Calu3 (cell line): ENCODE measurements around the gene CDC27. TPM values are rescaled to one million over a fixed set of nuclear protein-coding genes. Genes with fewer than 3 reads are reported as not detected.
"Not testable (repeated sequence)": the region's sequence is repeated elsewhere in the genome, so short reads cannot be mapped to it uniquely, and the experiment has no call there.

ENCODE experiments used
- BruUV-seq: library from RNA; stranded (reverse); fragments of 400-500 nt; replicated peaks from 2 replicates; lab custom pipeline; 2021; lab: Mats Ljungman, UMichigan
- CTCF ChIA-PET: fragments of 300-600 bp; sonication (Branson Sonifier 250); formaldehyde crosslinking; loops from one replicate; lab custom pipeline; 2022; ENCODE audit warnings: antibody characterized with exemption; lab: Charles Lee
- DNase-seq: peaks from one replicate; pipeline ENCODE4 v3.0.0; 2022
- H3K27ac Mint-ChIP-seq: one replicate; pipeline ENCODE4 v1.8.0; 2022; ENCODE audit warnings: mixed read lengths; ENCODE audit not compliant: unreplicated experiment
- H3K27me3 Mint-ChIP-seq: one replicate; pipeline ENCODE4 v1.8.0; 2022; ENCODE audit warnings: mixed read lengths; ENCODE audit not compliant: unreplicated experiment
- H3K36me3 Mint-ChIP-seq: one replicate; pipeline ENCODE4 v1.8.0; 2022; ENCODE audit warnings: mild to moderate bottlenecking, moderate library complexity, mixed read lengths; ENCODE audit not compliant: insufficient read depth, unreplicated experiment
- H3K4me1 Mint-ChIP-seq: one replicate; pipeline ENCODE4 v1.8.0; 2022; ENCODE audit warnings: mild to moderate bottlenecking, low read depth, mixed read lengths; ENCODE audit not compliant: unreplicated experiment
- H3K4me3 Mint-ChIP-seq: one replicate; pipeline ENCODE4 v1.8.0; 2022; ENCODE audit warnings: mild to moderate bottlenecking, low read depth, moderate library complexity, mixed read lengths; ENCODE audit not compliant: unreplicated experiment
- H3K9me3 Mint-ChIP-seq: one replicate; pipeline ENCODE4 v1.8.0; 2022; ENCODE audit warnings: low read depth, mixed read lengths; ENCODE audit not compliant: unreplicated experiment
- intact Hi-C: fragments of 100-400 bp; cut with micrococcal nuclease; formaldehyde crosslinking; loops from one replicate; pipeline ENCODE4 v1.10.0; 2022; ENCODE audit not compliant: unreplicated experiment
- total RNA-seq: library from RNA; stranded (reverse); gene quantifications from 2 replicates; pipeline ENCODE4 v1.2.3, GENCODE V29; 2022
- TF ChIP-seq, protein P1 (sequence below): fragments of 200-600 bp; IDR thresholded peaks from one replicate; pipeline ENCODE4 v1.8.0; 2022; ENCODE audit warnings: antibody characterized with exemption; ENCODE audit not compliant: unreplicated experiment

Gene CDC27
- total RNA-seq, 1 experiment from 2014 or later: 132 TPM

DNA sequence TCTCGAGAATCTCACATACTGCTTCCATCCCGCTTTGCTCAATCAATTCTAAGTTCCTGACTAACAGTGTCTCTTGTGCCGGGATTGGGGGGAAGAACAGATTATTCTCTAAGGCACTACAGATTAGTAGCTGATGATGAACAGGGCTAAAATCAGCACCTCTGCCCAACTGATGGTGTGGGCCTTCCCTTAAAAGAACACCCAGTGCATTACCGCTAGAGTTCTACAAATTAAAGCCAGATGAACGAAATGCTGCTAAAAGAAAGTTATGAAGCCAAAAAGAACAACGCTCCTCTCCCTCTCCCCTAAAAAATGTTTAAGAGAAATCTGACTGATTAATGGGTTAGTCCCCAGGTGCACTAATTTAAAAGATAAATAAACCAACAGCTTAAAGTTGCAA, 4.4 kb downstream of the CDC27 start:
- intact Hi-C loops: no loop called here
- Mint-ChIP-seq H3K4me1 (peaks cover 23% of the 10 kb centered on the region), H3K27ac (no peak overlapping the region), H3K27me3 (no peaks in the 10 kb centered on the region), H3K9me3 (no peaks in the 10 kb centered on the region), H3K36me3 (peaks cover 23% of the 10 kb centered on the region), H3K4me3 (no peak overlapping the region)
- no peak for DNase-seq
- no TSS peak for BruUV-seq
- TF ChIP-seq, protein P1, sequence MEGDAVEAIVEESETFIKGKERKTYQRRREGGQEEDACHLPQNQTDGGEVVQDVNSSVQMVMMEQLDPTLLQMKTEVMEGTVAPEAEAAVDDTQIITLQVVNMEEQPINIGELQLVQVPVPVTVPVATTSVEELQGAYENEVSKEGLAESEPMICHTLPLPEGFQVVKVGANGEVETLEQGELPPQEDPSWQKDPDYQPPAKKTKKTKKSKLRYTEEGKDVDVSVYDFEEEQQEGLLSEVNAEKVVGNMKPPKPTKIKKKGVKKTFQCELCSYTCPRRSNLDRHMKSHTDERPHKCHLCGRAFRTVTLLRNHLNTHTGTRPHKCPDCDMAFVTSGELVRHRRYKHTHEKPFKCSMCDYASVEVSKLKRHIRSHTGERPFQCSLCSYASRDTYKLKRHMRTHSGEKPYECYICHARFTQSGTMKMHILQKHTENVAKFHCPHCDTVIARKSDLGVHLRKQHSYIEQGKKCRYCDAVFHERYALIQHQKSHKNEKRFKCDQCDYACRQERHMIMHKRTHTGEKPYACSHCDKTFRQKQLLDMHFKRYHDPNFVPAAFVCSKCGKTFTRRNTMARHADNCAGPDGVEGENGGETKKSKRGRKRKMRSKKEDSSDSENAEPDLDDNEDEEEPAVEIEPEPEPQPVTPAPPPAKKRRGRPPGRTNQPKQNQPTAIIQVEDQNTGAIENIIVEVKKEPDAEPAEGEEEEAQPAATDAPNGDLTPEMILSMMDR: no peak
- CTCF ChIA-PET: interaction anchor here (0.6 kb wide), 1 partner anchor 103 kb away, joined by 9 read pairs; no protein-coding TSS in a partner anchor

DNA sequence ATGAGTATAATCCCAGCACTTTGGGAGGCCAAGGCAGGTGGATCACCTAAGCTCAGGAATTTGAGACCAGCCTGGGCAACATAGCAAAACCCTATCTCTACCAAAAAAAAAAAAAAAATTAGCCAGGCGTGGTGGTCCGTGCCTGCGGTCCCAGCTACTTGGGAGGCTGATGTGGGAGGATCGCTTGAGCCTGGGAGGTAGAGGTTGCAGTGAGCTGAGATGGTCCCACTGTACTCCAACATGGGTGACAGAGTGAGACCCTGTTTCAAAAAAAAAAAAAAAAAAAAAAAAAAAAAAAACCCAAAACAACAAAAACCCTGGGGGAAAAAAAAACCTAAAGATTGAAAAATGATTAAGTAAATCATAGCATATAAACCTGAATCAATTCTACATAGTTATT, 8.1 kb downstream of the CDC27 start:
- BruUV-seq, H3K9me3 Mint-ChIP-seq, intact Hi-C loops, H3K4me3 Mint-ChIP-seq, H3K27me3 Mint-ChIP-seq, H3K4me1 Mint-ChIP-seq, H3K27ac Mint-ChIP-seq, DNase-seq: not testable (repeated sequence)
- peaks cover 33% of the 10 kb centered on the region for H3K36me3 Mint-ChIP-seq
- CTCF ChIA-PET: interaction anchor here (0.5 to 0.7 kb wide), 4 partner anchors 118 to 189 kb away, joined by 3 to 8 read pairs (median 3); no protein-coding TSS in a partner anchor

DNA sequence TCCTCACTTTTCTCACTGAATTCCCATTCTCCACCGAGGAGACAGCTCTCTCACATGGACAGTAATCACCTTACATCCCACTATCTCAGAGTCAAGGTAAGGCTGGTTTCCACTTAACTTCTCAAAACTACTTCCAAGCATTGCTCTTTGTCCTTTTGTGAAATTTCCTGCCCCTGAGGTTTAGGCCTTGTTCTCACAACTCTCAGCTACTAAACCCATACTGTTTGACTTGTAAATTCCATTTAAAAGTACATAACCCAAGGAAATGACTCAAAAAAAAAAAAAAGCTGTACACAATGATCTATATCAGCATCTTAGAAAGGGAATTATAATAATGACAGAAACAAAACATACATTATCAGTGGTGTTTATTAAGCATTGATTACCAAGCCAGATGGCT, 8.8 kb downstream of the CDC27 start:
- no peaks in the 10 kb centered on the region for H3K4me1 Mint-ChIP-seq
- TF ChIP-seq, protein P1: no peak
- no peak for DNase-seq
- no peak overlapping the region for H3K4me3 Mint-ChIP-seq
- CTCF ChIA-PET: interaction anchor here (0.5 to 0.7 kb wide), 2 partner anchors 117 to 135 kb away, joined by 3 read pairs; no protein-coding TSS in a partner anchor
- intact Hi-C loops: no loop called here
- H3K27me3 Mint-ChIP-seq: no peaks in the 10 kb centered on the region
- BruUV-seq: no TSS peak
- no peaks in the 10 kb centered on the region for H3K9me3 Mint-ChIP-seq
- H3K27ac Mint-ChIP-seq: no peak overlapping the region
- peaks cover 33% of the 10 kb centered on the region for H3K36me3 Mint-ChIP-seq

DNA sequence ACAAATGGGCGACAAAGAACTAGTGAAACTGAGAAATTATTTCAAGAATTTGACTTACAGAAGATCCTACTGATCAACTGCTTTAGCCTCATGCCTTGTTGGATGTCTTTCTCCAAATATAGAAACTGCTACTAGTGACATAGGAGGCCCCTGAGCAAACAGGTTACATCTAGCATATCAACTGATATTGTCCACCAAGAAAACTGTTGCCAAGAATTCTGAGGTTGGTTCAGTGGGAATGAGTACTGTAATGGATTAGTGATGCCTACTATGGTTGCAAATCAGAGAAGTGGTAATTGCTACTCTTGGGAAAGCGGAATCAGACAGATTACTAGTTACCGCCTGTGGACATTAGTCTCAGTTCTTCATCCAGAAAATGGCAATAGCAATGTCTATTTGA, 10.0 kb downstream of the CDC27 start:
- TF ChIP-seq, protein P1: no peak
- no peak overlapping the region for H3K4me3 Mint-ChIP-seq
- no peak for DNase-seq
- intact Hi-C loops: no loop called here
- no peaks in the 10 kb centered on the region for H3K4me1 Mint-ChIP-seq
- no peaks in the 10 kb centered on the region for H3K9me3 Mint-ChIP-seq
- no peak overlapping the region for H3K27ac Mint-ChIP-seq
- H3K27me3 Mint-ChIP-seq: no peaks in the 10 kb centered on the region
- H3K36me3 Mint-ChIP-seq: peaks cover 38% of the 10 kb centered on the region
- CTCF ChIA-PET: no interaction called here
- BruUV-seq: no TSS peak

DNA sequence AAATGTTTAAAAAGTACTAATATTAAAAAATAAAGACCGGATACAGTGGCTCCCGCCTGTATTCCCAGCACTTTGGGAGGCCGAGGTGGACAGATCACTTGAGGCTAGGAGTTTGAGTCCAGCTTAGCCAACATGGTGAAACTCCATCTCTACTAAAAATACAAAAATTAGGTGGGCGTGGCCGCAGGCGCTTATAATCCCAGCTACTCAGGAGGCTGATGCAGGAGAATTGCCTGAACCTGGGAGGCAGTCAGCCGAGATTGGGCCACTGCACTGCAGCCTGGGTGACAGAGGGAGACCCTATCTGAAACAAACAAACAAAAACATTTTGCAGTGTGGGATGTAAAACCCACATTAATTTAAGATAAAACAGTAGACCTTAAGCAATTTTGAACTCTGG, 11.8 kb downstream of the CDC27 start:
- BruUV-seq: no TSS peak
- Mint-ChIP-seq H3K27ac (no peak overlapping the region), H3K27me3 (no peaks in the 10 kb centered on the region), H3K4me3 (no peak overlapping the region), H3K4me1 (no peaks in the 10 kb centered on the region), H3K9me3 (no peaks in the 10 kb centered on the region), H3K36me3 (peaks cover 38% of the 10 kb centered on the region)
- TF ChIP-seq, protein P1: no peak
- CTCF ChIA-PET: no interaction called here
- intact Hi-C loops: no loop called here
- no peak for DNase-seq
